ENCODE results near the gene DSCAML1.

Gene DSCAML1

GRCh38 chr11:117834838-117835443 is 37.9 kb upstream of the DSCAML1 start:
- TF ChIP-seq GLIS3 (CRISPR knock-in tag; IDR thresholded peaks at IDR 0.05) (no peak), ZFP30 (CRISPR knock-in tag; IDR thresholded peaks at IDR 0.05) (no peak), BACH2 (CRISPR knock-in tag; IDR thresholded peaks at IDR 0.05; ENCODE audit: borderline replicate concordance) (no peak), ZFP3 (CRISPR knock-in tag; IDR thresholded peaks at IDR 0.05) (no peak), ZC3H10 (CRISPR knock-in tag; IDR thresholded peaks at IDR 0.05) (no peak)
- ATAC-seq: no peak

GRCh38 chr11:117834068-117834810 is 37.2 kb upstream of the DSCAML1 start:
- ATAC-seq: no peak
- TF ChIP-seq ZNF565 (CRISPR knock-in tag; conservative IDR thresholded peaks at IDR 0.05; ENCODE audit: low read depth) (no peak), ESRRG (CRISPR knock-in tag; IDR thresholded peaks at IDR 0.05) (no peak), ISL1 (CRISPR knock-in tag; IDR thresholded peaks at IDR 0.05) (no peak), TOX (CRISPR knock-in tag; IDR thresholded peaks at IDR 0.05; ENCODE audit: borderline replicate concordance) (no peak), ZNF8 (CRISPR knock-in tag; IDR thresholded peaks at IDR 0.05) (no peak), POU6F1 (CRISPR knock-in tag; IDR thresholded peaks at IDR 0.05; ENCODE audit: borderline replicate concordance, low read depth) (no peak), GLIS3 (CRISPR knock-in tag; IDR thresholded peaks at IDR 0.05) (no peak), CSDC2 (CRISPR knock-in tag; IDR thresholded peaks at IDR 0.05) (no peak), RARB (CRISPR knock-in tag; IDR thresholded peaks at IDR 0.05) (no peak), TCF4 (CRISPR knock-in tag; IDR thresholded peaks at IDR 0.05; ENCODE audit: borderline replicate concordance) (no peak), PATZ1 (CRISPR knock-in tag; IDR thresholded peaks at IDR 0.05; ENCODE audit: borderline replicate concordance) (no peak), ARNTL (CRISPR knock-in tag; IDR thresholded peaks at IDR 0.05; ENCODE audit: borderline replicate concordance, low read depth) (no peak), ZNF70 (CRISPR knock-in tag; IDR thresholded peaks at IDR 0.05) (no peak), CSRNP3 (CRISPR knock-in tag; IDR thresholded peaks at IDR 0.05) (no peak), CREB5 (CRISPR knock-in tag; IDR thresholded peaks at IDR 0.05; ENCODE audit: low read depth) (no peak), ZFP30 (CRISPR knock-in tag; IDR thresholded peaks at IDR 0.05) (no peak), TSHZ2 (CRISPR knock-in tag; IDR thresholded peaks at IDR 0.05) (no peak), ZFP3 (CRISPR knock-in tag; IDR thresholded peaks at IDR 0.05) (no peak), SNAI2 (CRISPR knock-in tag; IDR thresholded peaks at IDR 0.05) (no peak)

Measured in SK-N-SH treated with all-trans-retinoic acid at 6 μM for 48 hours (cell line).